Eye (tissue), 1 donor: ENCODE results near the gene TSPAN9.

Experiments used
- DNase-seq: peaks from one replicate; pipeline ENCODE4 v3.0.0-alpha.2; 2015

Gene TSPAN9

DNA sequence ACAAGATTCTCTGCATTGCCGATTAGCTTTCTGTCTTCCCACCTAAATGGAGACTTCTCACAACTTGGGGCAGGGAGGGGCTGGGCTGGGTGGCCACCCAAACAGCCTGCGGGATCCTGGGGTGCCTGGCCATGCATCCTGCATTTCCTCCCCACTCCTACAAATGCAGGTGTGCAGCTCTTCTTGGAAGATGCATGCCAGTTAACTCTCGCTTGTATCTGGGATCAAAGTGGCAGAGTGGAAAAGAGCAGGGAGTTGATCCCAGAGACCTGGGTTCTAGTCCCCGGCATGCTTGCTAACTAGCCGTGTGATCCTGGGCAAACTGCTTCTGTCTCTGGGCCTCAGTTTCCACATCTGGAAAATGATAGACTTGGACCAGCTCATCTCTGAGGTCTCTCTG lies 136.6 kb downstream of the TSPAN9 start:
- DNase-seq: no peak

DNA sequence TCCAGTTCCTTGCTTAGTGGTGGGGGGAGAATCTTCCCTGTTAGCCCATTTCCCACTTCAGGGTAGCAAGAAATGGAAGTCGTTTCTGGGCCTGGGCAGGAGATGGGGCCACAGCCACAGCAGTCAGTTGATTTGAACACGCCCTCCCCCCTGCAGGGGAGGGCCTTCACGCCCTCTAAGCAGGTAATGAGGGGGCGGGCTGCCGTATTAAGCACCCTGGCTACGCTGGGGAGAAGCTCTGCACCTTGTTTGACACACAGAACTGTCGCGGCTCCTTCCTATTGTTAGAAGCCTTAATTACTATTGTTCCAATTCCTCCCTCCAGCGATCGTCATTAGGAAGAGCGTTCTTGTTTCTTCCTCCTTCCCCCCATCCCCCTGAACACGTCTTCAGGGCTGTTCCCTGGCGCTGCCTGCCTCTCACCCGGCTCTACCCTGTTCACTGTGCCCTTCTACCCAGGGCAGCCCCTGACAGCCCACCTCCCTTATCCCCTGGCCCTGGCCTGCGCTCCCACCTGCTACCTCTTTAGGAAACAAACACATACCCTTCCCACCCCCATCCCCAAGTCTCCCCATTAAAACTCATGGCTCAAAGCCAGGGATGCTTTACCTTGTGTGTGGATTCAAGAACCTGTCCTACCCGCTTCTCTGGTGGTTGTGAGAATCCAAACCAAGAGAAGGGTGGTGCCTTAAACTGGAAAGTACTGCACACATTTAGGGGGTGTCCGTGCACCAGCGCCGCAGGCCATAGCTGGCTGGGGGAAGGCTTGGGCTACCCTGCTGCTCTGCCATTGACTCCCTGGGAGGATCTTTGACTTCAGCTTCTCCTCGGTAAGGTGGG lies 137.6 kb downstream of the TSPAN9 start:
- peak; percentile 57 for DNase-seq

DNA sequence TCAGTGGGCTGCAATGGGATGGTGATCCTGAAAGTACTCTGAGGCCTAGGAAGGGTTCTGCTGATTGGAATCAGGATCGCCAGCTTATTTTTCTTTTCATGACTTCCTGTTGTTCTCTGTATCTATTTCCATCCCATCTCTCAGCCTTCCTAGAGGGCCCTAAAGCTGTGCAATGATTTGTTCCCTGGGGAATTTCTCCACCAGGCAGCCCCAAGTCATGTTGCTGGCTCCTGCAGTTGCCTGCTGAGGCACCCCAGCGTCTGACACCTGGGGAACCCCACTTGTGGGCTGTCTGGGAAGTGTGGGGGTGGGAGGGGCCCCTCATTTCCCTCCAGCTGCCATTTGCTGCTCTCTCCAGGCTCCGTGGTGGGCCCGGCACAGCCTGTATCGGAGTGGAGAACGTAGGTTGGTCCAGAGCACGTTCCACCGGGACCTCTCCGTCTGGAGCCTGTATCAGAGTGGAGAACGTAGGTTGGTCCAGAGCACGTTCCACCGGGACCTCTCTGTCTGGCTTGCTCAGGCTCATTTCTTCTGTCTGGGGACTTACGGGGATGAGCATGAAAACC lies 138.3 kb downstream of the TSPAN9 start:
- DNase-seq: no peak

- DNase-seq: no peak
These were observed 138.9 kb downstream of the TSPAN9 start for GRCh38 chr12:3216097-3216496.

DNA sequence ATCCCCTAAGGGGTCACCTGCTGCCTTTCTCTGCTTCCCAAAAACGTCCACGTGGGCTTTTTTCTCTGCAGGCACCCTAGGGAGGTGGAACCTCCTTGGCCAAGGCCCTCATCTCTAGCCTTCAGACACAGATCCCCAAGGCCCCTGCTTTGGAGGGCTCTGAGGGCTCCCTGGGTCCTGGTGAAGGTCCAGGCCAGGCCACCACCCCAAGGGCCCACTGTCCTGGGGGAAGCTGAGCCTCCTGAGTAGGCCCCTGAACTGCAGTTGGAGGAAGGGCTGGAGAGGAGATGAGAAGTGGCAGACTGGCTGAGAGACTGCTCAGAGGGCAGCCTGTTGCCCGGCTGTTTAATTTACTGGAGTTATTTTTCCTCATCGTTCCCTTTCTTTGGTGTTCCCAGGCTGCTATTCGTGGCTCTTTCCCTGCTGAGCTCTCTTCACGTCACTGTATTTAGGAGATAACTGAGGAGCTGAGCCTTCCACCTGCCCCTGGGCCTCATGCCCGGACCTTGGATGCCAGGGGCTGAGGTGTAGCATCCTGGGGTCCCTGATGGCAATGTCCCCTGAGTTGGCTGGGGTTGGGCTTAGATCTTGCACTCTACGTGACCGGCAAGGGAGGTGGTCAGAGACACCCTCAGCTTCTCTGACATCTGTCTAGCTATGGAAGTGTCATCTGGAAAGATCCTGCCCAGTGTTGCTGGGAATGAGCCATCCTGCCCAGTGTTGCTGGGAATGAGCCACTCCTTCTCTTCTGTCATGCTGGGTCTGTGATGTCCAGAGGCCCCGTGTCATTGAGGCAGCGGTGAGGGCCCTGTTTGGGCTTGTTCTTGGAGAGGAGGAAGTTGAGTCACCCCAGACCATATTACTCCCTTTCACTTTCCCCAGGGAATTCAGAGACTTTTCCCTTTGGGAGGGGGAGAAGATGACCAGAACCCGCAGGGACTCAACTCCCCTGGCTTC lies 139.8 kb downstream of the TSPAN9 start:
- DNase-seq: no peak

DNA sequence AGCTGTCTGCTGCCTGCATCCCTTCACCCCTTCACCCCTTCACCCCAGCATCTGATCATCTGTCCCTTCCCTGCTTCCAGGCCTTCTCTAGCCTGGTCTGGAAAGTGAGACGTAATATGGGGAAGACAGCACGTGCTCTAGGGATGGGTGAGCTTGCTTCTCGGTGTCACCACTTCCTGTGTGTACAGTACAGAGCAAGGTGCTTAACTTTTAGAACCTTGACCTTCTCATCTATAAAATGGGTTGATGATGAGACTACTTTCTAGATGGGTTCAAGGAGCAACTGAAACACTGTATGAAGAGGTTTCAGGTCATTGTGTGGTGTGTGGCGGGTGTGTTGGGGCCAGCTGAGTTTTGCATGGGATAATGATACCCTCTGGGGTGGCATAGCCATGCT lies 140.5 kb downstream of the TSPAN9 start:
- no peak for DNase-seq

- DNase-seq: peak; percentile 83
These were observed 141.3 kb downstream of the TSPAN9 start for GRCh38 chr12:3218228-3219171.

DNA sequence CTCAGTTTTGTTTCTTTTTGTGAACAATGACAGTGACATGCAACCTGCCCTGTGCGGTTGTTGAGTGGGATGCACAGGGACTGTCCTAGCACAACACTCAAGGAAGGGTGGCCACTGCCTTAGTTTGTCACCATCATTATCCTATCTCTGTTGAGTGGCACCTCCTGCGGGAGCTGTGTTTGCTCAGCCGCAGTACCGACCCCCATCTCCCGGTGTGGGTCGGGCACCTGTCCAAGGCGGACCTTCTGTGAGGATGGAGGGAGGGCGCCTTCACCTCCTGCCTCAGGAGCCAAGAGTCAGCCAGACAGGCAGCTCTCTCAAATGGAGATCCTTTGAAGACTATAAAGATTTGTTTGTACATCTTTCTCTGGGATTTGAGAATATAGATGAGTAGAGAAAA lies 142.1 kb downstream of the TSPAN9 start:
- DNase-seq: no peak

DNA sequence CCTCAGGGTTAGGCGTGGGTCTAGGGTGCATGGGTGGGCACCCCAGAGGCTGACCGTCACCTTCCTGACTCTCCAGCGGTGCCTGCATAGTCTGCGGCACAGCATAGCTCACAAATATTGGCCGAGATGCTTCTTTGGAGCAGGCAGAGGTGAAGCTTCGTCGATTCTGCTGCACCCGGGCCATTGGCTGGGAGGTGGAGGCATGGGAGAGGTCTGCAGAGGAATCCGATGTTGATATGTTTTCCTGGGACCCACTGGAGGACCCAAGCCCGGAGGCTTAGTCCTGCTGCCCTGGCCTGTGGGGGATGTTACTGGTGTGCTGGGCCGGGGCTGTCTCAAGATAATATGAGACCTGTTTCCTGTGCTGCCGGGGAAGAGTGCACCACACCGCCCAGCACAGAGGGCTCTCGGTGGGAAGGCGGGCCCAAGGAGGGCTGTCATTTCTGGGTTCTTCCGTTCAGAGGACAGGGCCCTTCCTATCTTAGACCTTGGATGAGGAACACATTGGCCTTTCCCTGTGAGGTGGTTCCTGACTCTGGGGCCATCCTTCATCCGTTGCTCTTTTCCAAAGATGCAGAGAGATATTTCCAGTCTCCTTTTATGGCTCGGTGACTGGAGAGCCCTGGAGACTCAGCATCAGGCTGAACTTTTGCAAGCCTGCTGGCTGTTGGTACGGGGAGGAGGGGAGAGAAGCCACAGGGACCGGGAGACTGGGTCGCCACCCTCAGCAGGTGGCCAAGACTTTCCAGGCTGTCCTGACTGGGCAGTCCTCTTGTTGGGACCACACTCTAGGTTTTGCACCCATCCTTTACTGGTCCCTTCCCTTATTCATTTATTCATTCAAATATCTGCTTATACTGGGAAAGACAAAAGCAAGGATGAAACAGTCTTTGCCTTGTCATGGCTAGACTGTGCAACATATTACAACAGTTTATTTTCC lies 143.5 kb downstream of the TSPAN9 start:
- DNase-seq: no peak

- no peak for DNase-seq
These were observed 145.1 kb downstream of the TSPAN9 start for GRCh38 chr12:3222306-3222705.

DNA sequence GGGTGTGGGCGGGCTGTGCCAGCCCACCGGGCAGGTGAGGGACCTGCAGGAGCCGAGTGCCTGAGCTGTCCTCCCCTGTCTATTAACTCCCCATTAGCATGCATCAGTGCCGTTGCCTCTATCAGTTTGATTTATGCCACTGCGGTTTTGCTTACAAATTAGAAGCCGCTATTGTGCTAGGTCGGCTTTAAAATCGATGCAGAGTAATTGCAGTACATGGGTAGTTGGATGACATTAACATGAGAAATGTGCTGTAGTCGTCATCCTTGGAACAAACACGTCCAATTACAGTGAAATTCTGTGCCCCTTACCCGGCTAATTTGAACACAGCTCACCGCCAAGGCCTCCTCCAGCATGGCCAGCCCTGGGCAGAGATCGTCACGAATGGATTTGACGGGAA lies 145.8 kb downstream of the TSPAN9 start:
- no peak for DNase-seq

- no peak for DNase-seq
These were observed 146.7 kb downstream of the TSPAN9 start for GRCh38 chr12:3223601-3224529.

DNA sequence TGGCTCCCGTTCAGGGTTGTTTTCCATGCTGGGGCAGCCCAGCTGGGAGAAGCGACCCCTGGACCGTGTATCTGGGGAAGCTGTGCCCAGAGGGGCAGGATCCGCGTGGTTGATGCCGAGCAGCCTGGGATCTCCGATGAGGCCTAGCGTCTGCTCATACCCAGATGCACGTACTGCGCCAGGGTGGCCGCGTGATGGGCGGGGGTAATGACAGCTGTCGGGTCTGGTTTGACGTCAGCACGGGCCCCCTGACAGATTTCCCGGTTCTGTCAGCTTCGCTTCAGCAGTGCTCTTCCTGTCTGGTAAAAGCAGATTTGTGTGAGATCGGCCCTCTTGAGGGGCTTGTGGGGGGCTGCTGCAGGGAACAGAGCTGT lies 147.3 kb downstream of the TSPAN9 start:
- DNase-seq: peak; percentile 49

DNA sequence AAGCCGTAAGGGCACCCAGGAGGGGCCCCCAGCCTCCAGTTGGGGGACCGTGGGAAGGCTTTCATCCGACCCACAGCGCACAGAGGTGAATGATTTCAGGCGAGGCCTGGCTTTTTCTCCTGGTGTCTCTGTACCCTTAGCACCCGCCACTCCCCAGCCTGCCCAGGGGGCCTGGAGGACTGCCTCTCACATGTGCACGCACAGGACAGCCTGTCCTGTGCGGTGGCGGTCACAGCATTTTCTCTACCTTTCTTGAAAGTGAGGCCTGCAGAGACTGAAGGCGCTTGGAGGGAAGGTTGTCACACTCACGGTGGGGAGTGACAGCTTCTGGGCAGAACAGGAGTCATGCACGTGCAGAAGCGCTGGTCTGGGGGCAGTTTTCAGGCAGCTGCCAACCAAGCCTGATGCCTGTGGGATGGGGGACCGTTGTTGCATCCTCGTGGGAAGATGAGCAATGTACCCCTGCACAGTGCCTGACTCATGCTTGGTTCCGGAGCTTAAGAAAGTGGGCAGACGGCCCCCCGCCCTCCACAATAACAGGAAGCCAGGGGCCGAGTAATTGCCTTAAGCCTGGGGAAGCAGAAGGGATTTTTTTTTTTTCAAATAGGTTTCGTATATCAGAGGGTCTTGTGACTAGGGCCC lies 148.1 kb downstream of the TSPAN9 start:
- peak; percentile 55 for DNase-seq

GRCh38 chr12:3225796-3226180 lies 148.6 kb downstream of the TSPAN9 start:
- DNase-seq: no peak

DNA sequence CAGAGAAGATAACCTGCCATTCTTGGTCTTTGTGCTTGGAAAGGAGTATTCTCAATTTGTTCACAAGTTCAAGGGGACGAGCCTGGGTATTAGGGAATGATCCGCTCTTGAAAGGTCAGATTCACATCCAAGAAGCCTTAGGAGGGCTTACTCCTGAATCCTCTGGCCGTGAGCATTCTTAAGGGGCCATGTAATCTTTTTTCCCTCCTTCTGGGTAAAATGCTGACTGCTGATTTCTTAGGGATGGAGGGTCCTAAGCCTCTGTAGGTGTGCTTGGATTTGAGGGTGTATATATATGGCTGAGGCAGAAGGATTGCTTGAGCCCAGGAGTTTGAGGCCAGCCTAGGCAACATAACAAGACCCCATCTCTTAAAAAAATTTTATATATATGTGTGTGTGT lies 149.1 kb downstream of the TSPAN9 start:
- peak; percentile 49 for DNase-seq

- DNase-seq: no peak
These were observed 150.1 kb downstream of the TSPAN9 start for GRCh38 chr12:3227076-3227975.

DNA sequence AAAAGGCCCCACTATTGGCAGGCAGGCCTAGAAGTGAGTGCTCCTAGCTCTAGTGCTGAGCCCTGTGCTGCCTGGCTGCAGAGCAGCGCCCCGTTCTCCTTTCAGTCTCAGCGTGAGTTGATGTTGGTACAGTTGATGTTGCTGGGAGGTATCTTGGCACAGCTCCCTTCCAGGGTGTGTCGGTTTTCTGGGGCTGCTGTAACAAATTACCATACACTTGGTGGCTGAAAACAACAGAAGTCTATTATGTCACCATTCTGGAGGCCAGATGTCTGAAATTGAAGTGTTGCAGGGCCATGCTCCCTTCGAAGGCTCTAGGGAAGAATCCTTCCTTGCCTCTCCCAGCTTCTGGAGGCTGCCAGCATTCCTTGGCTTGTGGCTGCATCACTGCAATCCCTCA lies 151.4 kb downstream of the TSPAN9 start:
- DNase-seq: no peak
